Ectodermal cell (in vitro differentiated cells): Measurements from ENCODE around the gene TBC1D9.

Experiments
- H3K27ac ChIP-seq: 2 replicates; pipeline ENCODE4 v1.7.0; 2013; ENCODE audit warnings: mild to moderate bottlenecking, low read depth, low read length; ENCODE audit not compliant: insufficient read depth, poor library complexity, severe bottlenecking
- H3K27me3 ChIP-seq: 2 replicates; pipeline ENCODE4 v1.7.0; 2013; ENCODE audit warnings: mild to moderate bottlenecking, low read length; ENCODE audit not compliant: insufficient read depth, control insufficient read depth, poor library complexity, severe bottlenecking
- H3K36me3 ChIP-seq: one replicate; pipeline ENCODE4 v1.7.0; 2013; ENCODE audit warnings: low read length; ENCODE audit not compliant: control insufficient read depth, insufficient read depth
- H3K4me1 ChIP-seq: one replicate; pipeline ENCODE4 v1.7.0; 2013; ENCODE audit warnings: low read length; ENCODE audit not compliant: control insufficient read depth, insufficient read depth
- H3K4me3 ChIP-seq: 2 replicates; pipeline ENCODE4 v1.7.0; 2013; ENCODE audit warnings: low read depth, low read length, control low read depth; ENCODE audit not compliant: insufficient read depth
- H3K9me3 ChIP-seq: 2 replicates; pipeline ENCODE4 v1.7.0; 2013; ENCODE audit warnings: mild to moderate bottlenecking, low read length, moderate library complexity; ENCODE audit not compliant: control insufficient read depth
- WGBS, 2 experiments: methylation state at CpG; one replicate each; pipeline ENCODE4 v1.1.7; 2013; ENCODE audit warnings: missing lambda C conversion rate in 2 of 2; 5-methylcytosine and 5-hydroxymethylcytosine counted together

TBC1D9 gene

GRCh38 chr4:140740906-140741670 is 15.1 kb downstream of the TBC1D9 start:
- H3K4me1 ChIP-seq, result peaks cover 7% of the 10 kb centered on the region
- H3K9me3 ChIP-seq, result no peaks in the 10 kb centered on the region
- no peak overlapping the region for H3K4me3 ChIP-seq
- WGBS, 2 experiments, result 88 to 90% methylated on average over 3 of the region's 3 CpGs
- no peaks in the 10 kb centered on the region for H3K36me3 ChIP-seq
- no peak overlapping the region for H3K27ac ChIP-seq
- H3K27me3 ChIP-seq, result no peaks in the 10 kb centered on the region

GRCh38 chr4:140740422-140740821 is 15.8 kb downstream of the TBC1D9 start:
- Histone ChIP-seq H3K27ac (no peak overlapping the region), H3K27me3 (no peaks in the 10 kb centered on the region), H3K9me3 (no peaks in the 10 kb centered on the region), H3K4me3 (no peak overlapping the region), H3K4me1 (peaks cover 7% of the 10 kb centered on the region), H3K36me3 (no peaks in the 10 kb centered on the region)
- 91 to 94% methylated on average over 1 of the region's 1 CpG for WGBS, 2 experiments

- H3K27ac ChIP-seq, result no peak overlapping the region
- no peaks in the 10 kb centered on the region for H3K36me3 ChIP-seq
- H3K27me3 ChIP-seq, result no peaks in the 10 kb centered on the region
- H3K9me3 ChIP-seq, result no peaks in the 10 kb centered on the region
- H3K4me1 ChIP-seq, result peaks cover 7% of the 10 kb centered on the region
- H3K4me3 ChIP-seq, result no peak overlapping the region
Observed at GRCh38 chr4:140739971-140740370, 16.2 kb downstream of the TBC1D9 start.

GRCh38 chr4:140738139-140738538 is 18.0 kb downstream of the TBC1D9 start:
- no peaks in the 10 kb centered on the region for H3K36me3 ChIP-seq
- H3K27me3 ChIP-seq, result no peaks in the 10 kb centered on the region
- no peaks in the 10 kb centered on the region for H3K4me1 ChIP-seq
- no peaks in the 10 kb centered on the region for H3K9me3 ChIP-seq
- H3K4me3 ChIP-seq, result no peak overlapping the region
- 44% methylated on average over 1 of the region's 1 CpG; no CpG with 5 or more reads in 1 of the 2 experiments for WGBS, 2 experiments
- H3K27ac ChIP-seq, result no peak overlapping the region

GRCh38 chr4:140736669-140737343 is 19.4 kb downstream of the TBC1D9 start:
- Histone ChIP-seq H3K27me3 (no peaks in the 10 kb centered on the region), H3K4me1 (no peaks in the 10 kb centered on the region), H3K27ac (no peak overlapping the region), H3K4me3 (no peak overlapping the region), H3K9me3 (no peaks in the 10 kb centered on the region), H3K36me3 (no peaks in the 10 kb centered on the region)
- WGBS, 2 experiments, result 93 to 95% methylated on average over 6 of the region's 6 CpGs

- no peaks in the 10 kb centered on the region for H3K4me1 ChIP-seq
- H3K27me3 ChIP-seq, result no peaks in the 10 kb centered on the region
- no peak overlapping the region for H3K27ac ChIP-seq
- H3K4me3 ChIP-seq, result no peak overlapping the region
- H3K36me3 ChIP-seq, result no peaks in the 10 kb centered on the region
- WGBS, 2 experiments, result 91 to 93% methylated on average over 4 of the region's 4 CpGs
- H3K9me3 ChIP-seq, result no peaks in the 10 kb centered on the region
Observed at GRCh38 chr4:140735779-140736391, 20.3 kb downstream of the TBC1D9 start.

- no peak overlapping the region for H3K4me3 ChIP-seq
- no peaks in the 10 kb centered on the region for H3K27me3 ChIP-seq
- H3K4me1 ChIP-seq, result no peaks in the 10 kb centered on the region
- H3K36me3 ChIP-seq, result no peaks in the 10 kb centered on the region
- WGBS, 2 experiments, result 82 to 90% methylated on average over 2 of the region's 2 CpGs
- H3K9me3 ChIP-seq, result no peaks in the 10 kb centered on the region
- no peak overlapping the region for H3K27ac ChIP-seq
Observed at GRCh38 chr4:140735317-140735716, 20.9 kb downstream of the TBC1D9 start.

GRCh38 chr4:140732780-140733179 is 23.4 kb downstream of the TBC1D9 start:
- no peak overlapping the region for H3K27ac ChIP-seq
- no peaks in the 10 kb centered on the region for H3K36me3 ChIP-seq
- no peaks in the 10 kb centered on the region for H3K4me1 ChIP-seq
- H3K27me3 ChIP-seq, result no peaks in the 10 kb centered on the region
- 90 to 94% methylated on average over 2 of the region's 2 CpGs for WGBS, 2 experiments
- no peaks in the 10 kb centered on the region for H3K9me3 ChIP-seq
- H3K4me3 ChIP-seq, result no peak overlapping the region

- no peaks in the 10 kb centered on the region for H3K9me3 ChIP-seq
- no peak overlapping the region for H3K27ac ChIP-seq
- no peaks in the 10 kb centered on the region for H3K4me1 ChIP-seq
- no peaks in the 10 kb centered on the region for H3K27me3 ChIP-seq
- WGBS, 2 experiments, result 91 to 94% methylated on average over 5 to 6 of the region's 6 CpGs
- no peaks in the 10 kb centered on the region for H3K36me3 ChIP-seq
- H3K4me3 ChIP-seq, result no peak overlapping the region
Observed at GRCh38 chr4:140729344-140730049, 26.7 kb downstream of the TBC1D9 start.
